GM21381 (cell line): Measurements from ENCODE around the gene BPIFA2.
"Not testable (repeated sequence)": the region's sequence is repeated elsewhere in the genome, so short reads cannot be mapped to it uniquely, and the experiment has no call there.

Experiments
- ATAC-seq: cut with Tn5 transposase; IDR thresholded peaks from one replicate; pipeline ENCODE4 v1.9.1; 2021; ENCODE audit warnings: mild to moderate bottlenecking, moderate library complexity; ENCODE audit not compliant: unreplicated experiment

The BPIFA2 gene

GRCh38 chr20:33167859-33168258, at the start of gene BPIFA2:
BPIFA2 (plus strand) TSS chr20:33168159; CDS start chr20:33169146, 987 bp downstream.
- no peak for ATAC-seq

- no peak for ATAC-seq
Measured at GRCh38 chr20:33119725-33120720, 47.9 kb upstream of the BPIFA2 start.

GRCh38 chr20:33120934-33121333, 47.0 kb upstream of the BPIFA2 start:
- no peak for ATAC-seq

- not testable (repeated sequence) for ATAC-seq
Measured at GRCh38 chr20:33122297-33122696, 45.7 kb upstream of the BPIFA2 start.

- no peak for ATAC-seq
Measured at GRCh38 chr20:33124261-33124660, 43.7 kb upstream of the BPIFA2 start.

GRCh38 chr20:33124994-33125393, 43.0 kb upstream of the BPIFA2 start:
- no peak for ATAC-seq

GRCh38 chr20:33125983-33126382, 42.0 kb upstream of the BPIFA2 start:
- no peak for ATAC-seq

GRCh38 chr20:33127422-33128097, 40.4 kb upstream of the BPIFA2 start:
- no peak for ATAC-seq

- ATAC-seq, result no peak
Measured at GRCh38 chr20:33130568-33131061, 37.3 kb upstream of the BPIFA2 start.

GRCh38 chr20:33131949-33132473, 35.9 kb upstream of the BPIFA2 start:
- ATAC-seq, result no peak

GRCh38 chr20:33132513-33133372, 35.2 kb upstream of the BPIFA2 start:
- ATAC-seq, result no peak

GRCh38 chr20:33133373-33133941, 34.5 kb upstream of the BPIFA2 start:
- ATAC-seq, result no peak

- ATAC-seq, result no peak
Measured at GRCh38 chr20:33137195-33137594, 30.8 kb upstream of the BPIFA2 start.

GRCh38 chr20:33139467-33139866, 28.5 kb upstream of the BPIFA2 start:
- ATAC-seq, result no peak

- no peak for ATAC-seq
Measured at GRCh38 chr20:33145521-33145920, 22.4 kb upstream of the BPIFA2 start.

GRCh38 chr20:33147299-33147698, 20.7 kb upstream of the BPIFA2 start:
- no peak for ATAC-seq

GRCh38 chr20:33148040-33148439, 19.9 kb upstream of the BPIFA2 start:
- no peak for ATAC-seq

GRCh38 chr20:33154252-33154651, 13.7 kb upstream of the BPIFA2 start:
- ATAC-seq, result no peak

GRCh38 chr20:33158637-33159385, 9.1 kb upstream of the BPIFA2 start:
- no peak for ATAC-seq
